Measurements from ENCODE around the gene MRRF. TPM values are rescaled to one million over a fixed set of nuclear protein-coding genes. Genes with fewer than 3 reads are reported as not detected.
"Not testable (repeated sequence)": the region's sequence is repeated elsewhere in the genome, so short reads cannot be mapped to it uniquely, and the experiment has no call there.

The MRRF gene
- total RNA-seq, 3 donors from 2014 or later: 32.5 to 55.3 (median 44.9) TPM

GRCh38 chr9:122360891-122361290, 96.2 kb downstream of the MRRF start:
- TF ChIP-seq CTCF (IDR thresholded peaks at IDR 0.05) (no peak), POLR2AphosphoS5 (IDR thresholded peaks at IDR 0.05) (no peak), POLR2A (IDR thresholded peaks at IDR 0.05) (no peak)
- Histone ChIP-seq H3K4me1 (no peaks in the 10 kb centered on the region), H3K27ac (no peak overlapping the region), H3K4me3 (no peak overlapping the region), H3K36me3 (no peaks in the 10 kb centered on the region), H3K27me3 (no peaks in the 10 kb centered on the region), H3K9me3 (no peaks in the 10 kb centered on the region)
- intact Hi-C loops (cut with DNase I; ENCODE audit: low total_unique reads): no loop called here
- DNase-seq (ENCODE audit: low spot score in 2 of 2): peak in 1 of 2 donors; percentile 31

GRCh38 chr9:122363131-122363530, 98.4 kb downstream of the MRRF start:
- H3K27me3 ChIP-seq; DNase-seq (ENCODE audit: low spot score in 2 of 2); H3K36me3 ChIP-seq; H3K9me3 ChIP-seq; intact Hi-C loops (cut with DNase I; ENCODE audit: low total_unique reads); H3K4me1 ChIP-seq; H3K27ac ChIP-seq; H3K4me3 ChIP-seq: not testable (repeated sequence)

- no peaks in the 10 kb centered on the region for H3K4me1 ChIP-seq
- intact Hi-C loops (cut with DNase I; ENCODE audit: low total_unique reads): no loop called here
- peak overlapping the region; percentile 40 to 48 for H3K27ac ChIP-seq
- H3K27me3 ChIP-seq: no peaks in the 10 kb centered on the region
- H3K9me3 ChIP-seq: peaks cover 0 to 6% of the 10 kb centered on the region in 2 donors
- H3K36me3 ChIP-seq: no peaks in the 10 kb centered on the region
- H3K4me3 ChIP-seq: no peak overlapping the region
- no peak for TF ChIP-seq POLR2AphosphoS5 (IDR thresholded peaks at IDR 0.05)
- no peak for TF ChIP-seq POLR2A (IDR thresholded peaks at IDR 0.05)
- TF ChIP-seq CTCF (IDR thresholded peaks at IDR 0.05): no peak
- no peak for DNase-seq (ENCODE audit: low spot score in 2 of 2)
Observed at GRCh38 chr9:122364117-122364782, 99.6 kb downstream of the MRRF start.

- H3K27ac ChIP-seq: peak overlapping the region; percentile 40 to 48
- peak in 1 of 2 donors; percentile 55 for DNase-seq (ENCODE audit: low spot score in 2 of 2)
- no peaks in the 10 kb centered on the region for H3K27me3 ChIP-seq
- H3K9me3 ChIP-seq: peaks cover 0 to 6% of the 10 kb centered on the region in 2 donors
- no peaks in the 10 kb centered on the region for H3K4me1 ChIP-seq
- no peaks in the 10 kb centered on the region for H3K36me3 ChIP-seq
- intact Hi-C loops (cut with DNase I; ENCODE audit: low total_unique reads): no loop called here
- TF ChIP-seq CTCF (IDR thresholded peaks at IDR 0.05) (no peak), POLR2AphosphoS5 (IDR thresholded peaks at IDR 0.05) (no peak), POLR2A (IDR thresholded peaks at IDR 0.05) (no peak)
- H3K4me3 ChIP-seq: no peak overlapping the region
Observed at GRCh38 chr9:122364783-122365150, 100.1 kb downstream of the MRRF start.

- Histone ChIP-seq H3K36me3 (no peaks in the 10 kb centered on the region), H3K4me1 (peaks cover 2 to 4% of the 10 kb centered on the region in 2 donors), H3K27me3 (no peaks in the 10 kb centered on the region), H3K9me3 (peaks cover 0 to 6% of the 10 kb centered on the region in 2 donors), H3K27ac (no peak overlapping the region), H3K4me3 (no peak overlapping the region)
- intact Hi-C loops (cut with DNase I; ENCODE audit: low total_unique reads): no loop called here
- TF ChIP-seq POLR2AphosphoS5 (IDR thresholded peaks at IDR 0.05): no peak
- DNase-seq (ENCODE audit: low spot score in 2 of 2): no peak
Observed at GRCh38 chr9:122366074-122366660, 101.5 kb downstream of the MRRF start.

- Histone ChIP-seq H3K4me1 (peaks cover 3 to 6% of the 10 kb centered on the region in 2 donors), H3K4me3 (no peak overlapping the region), H3K9me3 (peaks cover 0 to 6% of the 10 kb centered on the region in 2 donors), H3K27me3 (no peaks in the 10 kb centered on the region), H3K36me3 (no peaks in the 10 kb centered on the region), H3K27ac (no peak overlapping the region)
- intact Hi-C loops (cut with DNase I; ENCODE audit: low total_unique reads): no loop called here
- no peak for TF ChIP-seq POLR2AphosphoS5 (IDR thresholded peaks at IDR 0.05)
- no peak for TF ChIP-seq CTCF (IDR thresholded peaks at IDR 0.05)
- TF ChIP-seq POLR2A (IDR thresholded peaks at IDR 0.05): no peak
- DNase-seq (ENCODE audit: low spot score in 2 of 2): no peak
Observed at GRCh38 chr9:122367065-122367464, 102.4 kb downstream of the MRRF start.
